NAMALWA (cell line): Measurements from ENCODE around the gene KANSL1.

ENCODE experiments used
- DNase-seq: peaks from one replicate; pipeline ENCODE4 v3.0.0-alpha.2; 2015; ENCODE audit warnings: low spot score

KANSL1 gene

DNA sequence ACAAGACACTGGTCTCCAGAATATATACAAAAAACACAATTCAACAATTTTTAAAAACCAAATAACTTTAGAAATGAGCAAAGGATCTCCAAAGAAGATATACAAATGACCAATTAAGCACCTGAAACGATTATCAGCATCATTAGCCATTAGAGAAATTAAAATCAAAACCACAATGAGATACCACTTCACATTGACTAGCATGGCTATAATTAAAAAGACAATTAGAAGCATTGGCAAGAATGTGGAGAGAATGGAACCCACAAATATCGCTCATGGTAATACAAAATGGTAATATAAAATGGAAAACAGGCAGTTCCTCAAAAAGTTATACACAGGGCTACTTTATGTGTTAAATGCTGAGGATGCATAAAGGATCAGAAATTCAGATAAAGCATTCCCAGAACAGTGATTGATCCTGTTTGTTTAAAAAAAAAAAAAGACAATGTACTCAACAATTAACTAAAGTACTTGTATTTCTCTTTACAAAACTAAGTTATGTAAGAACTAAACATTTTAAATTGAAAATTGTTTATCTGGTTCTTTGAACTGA is 52.5 kb downstream of the KANSL1 start:
- no peak for DNase-seq

DNA sequence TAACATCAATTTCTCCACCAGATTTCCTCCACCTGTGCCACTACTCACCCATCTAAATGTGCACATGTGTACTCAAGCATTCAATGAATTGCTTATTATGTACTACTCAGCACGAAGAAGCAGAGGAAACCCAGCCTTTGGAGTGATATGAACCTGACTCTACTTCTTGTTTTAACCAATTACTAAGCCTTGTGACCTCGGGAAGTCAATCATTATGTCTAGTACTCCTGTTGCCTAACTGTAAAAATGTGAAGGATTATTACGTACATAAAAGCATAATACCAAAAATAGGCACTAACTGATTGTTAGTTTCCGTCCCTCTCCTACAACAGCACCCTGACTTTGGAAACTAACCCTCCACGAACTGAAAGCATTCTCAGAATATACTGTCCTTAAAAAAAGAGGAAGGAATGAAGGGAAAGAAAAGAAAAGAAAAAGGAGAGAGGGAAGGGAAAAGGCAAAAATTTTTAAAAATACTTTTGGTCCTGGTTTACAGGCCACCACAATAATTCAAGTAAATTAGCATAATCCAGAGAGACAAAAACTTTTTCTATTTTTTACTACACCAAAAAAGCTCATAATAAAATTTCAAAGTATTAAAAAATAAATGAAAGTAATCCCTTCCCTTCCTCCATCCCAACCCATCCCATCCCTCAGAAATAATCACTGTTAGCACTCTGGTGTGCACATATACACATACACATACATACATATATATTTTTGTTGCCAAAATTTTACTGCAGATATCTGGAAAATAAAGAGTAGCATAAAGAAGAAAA is 53.6 kb downstream of the KANSL1 start:
- DNase-seq: peak; percentile 48

DNA sequence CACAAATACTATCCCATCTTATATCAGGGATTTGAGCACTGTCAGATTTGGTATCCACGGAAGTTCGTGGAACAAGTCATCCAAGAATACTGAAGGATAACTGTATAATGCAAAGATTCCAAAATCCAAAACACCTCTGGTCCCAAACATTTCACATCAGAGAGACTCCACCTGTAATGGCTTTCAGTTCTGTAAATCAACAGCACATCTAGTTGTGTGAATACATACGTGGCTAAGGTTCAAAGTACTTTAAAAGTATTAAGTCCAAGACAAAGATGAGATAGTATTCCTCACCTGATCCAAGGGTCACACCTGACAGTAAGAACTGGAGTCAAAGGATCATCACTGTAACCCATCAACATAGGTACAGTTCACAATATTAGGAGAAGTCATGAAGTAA is 54.8 kb downstream of the KANSL1 start:
- DNase-seq: no peak

DNA sequence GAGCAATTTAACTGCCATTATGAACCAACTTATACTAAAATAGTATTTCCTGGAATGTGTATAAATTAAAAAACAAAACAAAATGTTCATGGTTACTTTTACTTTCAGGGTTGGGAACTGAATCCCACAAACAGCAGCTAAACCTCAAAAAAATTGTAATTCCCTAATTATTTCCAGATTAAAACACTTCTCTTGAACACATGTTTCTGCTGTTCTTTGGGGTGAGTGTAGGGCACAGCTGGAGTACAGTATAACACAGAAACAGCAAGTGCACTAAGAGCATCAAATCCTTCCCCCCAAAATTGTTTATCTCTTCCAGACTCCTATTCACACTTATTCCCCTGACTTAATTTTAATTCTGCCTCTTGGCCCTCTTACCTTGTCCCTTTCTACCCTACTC is 56.4 kb downstream of the KANSL1 start:
- no peak for DNase-seq

DNA sequence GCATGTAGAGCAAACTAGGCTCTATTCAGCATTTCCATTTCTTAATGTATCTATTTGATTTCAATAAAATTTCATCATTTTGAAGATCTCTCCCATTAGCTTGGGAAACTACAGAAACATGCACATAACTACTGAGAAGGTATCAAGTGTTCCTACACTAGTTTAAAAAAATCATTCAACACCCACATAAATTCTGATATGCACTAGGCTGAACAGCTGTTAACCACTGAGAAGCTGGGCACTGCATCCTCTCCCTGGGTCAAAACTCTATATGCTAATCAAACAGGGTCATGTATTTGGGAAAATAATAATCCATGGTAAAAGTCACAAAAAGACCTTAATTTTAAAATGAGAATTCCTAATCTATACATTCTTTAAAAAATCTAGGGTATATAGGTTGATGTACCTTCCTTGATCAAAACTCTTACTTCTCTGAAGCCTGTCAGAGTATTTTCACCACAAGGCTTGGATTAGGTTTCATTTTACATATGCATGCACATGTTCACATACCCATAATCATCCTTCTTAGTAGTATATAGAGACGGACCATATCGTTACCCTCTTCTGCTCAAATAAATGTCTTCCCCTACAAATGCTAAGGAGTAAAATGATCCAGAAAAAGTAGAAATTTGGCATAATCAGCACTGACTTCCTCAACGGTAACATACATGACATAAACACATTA is 57.2 kb downstream of the KANSL1 start:
- DNase-seq: no peak

DNA sequence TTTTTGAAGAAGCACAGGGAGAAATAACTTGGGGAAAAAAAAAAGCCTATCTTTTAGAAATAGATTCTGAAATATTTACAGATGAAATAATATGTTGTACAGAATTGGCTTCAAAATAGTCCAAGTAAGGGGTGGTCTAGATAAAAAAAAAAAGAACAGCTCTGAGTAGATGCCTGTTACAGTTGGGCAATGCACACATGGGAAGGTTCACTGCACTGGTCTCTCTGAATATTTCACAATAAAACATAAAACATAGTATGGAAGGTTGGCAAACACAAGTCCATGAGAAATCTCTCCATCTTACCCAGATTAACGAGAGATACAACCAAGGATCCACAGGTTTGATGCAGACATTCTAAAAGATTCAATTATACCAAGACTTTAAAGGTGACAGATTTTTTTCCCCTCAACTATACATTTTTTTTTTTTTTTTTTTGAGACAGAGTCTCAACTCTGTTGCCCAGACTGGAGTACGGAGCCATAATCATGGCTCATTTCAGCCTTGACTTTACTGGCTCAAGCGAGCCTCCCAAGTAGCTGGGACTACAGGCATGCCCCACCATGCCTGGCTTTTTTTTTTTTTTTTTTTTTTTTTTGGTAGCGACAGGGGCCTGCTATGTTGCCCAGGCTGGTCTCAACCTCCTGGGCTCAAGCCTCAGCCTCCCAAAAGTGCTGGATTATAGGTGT is 58.0 kb downstream of the KANSL1 start:
- no peak for DNase-seq

DNA sequence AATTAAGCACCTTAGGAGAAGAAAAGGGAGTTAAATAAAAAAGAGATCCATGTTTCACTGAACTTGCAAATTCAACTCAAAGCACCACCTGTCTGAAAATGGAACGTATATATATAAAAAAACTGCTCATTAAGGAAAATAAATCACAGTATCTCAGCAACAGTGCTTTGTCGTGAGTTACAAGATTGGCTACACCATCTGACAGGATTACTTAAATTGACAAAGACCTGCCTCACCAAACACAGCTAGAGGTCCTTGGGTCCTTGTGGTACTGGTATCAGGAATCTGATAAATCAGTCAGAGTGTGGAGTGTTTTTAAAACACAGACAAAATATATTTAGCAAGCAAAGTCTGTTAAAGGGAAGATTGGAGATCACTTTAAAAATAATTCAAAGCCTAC is 63.9 kb downstream of the KANSL1 start:
- DNase-seq: no peak

DNA sequence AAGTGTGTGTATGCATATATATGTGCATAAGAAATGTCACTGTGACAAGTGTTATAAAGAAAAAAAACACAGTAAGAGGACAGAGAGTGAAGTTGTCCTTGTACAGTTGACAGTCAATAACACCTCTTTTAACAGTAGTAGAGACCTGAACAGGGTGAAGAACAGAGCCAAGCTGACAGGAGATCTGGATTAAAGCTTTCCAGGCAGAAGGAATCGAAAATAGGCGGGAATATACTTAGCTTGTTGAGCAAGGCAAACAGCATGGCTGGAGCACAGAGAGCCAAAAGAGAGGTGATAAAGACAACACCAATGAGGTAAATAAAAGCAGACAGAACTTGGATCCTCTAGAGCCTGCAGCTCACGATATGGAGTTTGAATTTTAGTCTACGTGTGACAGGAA is 64.8 kb downstream of the KANSL1 start:
- no peak for DNase-seq

DNA sequence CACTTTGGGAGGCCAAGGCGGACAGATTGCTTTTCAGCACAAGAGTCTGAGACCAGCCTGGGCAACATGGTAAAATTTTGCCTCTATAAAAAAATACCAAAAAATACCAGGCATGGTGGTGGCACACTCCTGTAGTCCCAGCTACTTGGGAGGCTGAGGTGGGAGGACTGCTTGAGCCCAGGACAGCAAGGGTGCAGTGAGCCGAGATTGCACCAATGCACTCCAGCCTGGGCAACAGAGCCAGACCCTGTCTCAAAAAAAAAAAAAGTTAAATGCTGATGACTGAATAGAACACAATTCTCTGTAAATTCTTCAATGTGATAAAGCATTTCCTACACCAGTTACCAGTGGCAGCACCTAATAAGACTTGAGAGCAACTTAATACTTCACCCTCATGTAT is 65.7 kb downstream of the KANSL1 start:
- no peak for DNase-seq

DNA sequence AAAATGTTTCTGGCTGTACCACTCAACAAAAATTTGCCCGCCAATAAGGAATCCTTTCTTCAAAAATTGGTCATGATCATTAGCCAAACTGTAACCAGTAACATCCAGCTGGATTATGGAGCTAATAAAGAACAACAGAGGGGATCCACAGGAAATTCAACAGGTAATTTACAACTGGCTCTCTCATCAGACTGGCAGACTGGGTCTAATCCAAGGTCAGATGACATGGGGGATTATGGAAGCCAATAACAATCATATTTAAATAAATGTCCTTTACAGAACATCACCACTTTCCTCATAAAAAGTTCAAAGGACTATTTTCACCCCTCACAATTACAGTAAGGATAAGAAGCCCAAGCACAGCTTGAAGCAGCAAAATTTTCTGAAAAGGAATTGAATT is 66.4 kb downstream of the KANSL1 start:
- DNase-seq: no peak

DNA sequence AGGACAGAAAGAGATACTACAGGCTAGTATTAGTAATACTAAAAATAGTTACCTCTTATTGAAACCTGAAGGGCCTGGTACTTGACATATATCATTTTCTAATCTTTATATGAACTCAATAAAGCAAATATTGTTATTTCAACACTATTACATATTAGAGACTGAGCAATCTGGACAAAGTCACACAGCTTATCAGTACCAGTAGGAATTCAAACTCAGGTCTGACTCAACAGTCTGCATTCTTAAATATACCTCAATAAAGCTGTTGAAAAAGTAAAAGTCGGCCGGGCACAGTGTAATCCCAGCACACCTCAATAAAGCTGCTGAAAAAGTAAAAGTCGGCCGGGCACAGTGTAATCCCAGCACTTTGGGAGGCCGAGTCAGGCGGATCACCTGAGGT is 67.4 kb downstream of the KANSL1 start:
- no peak for DNase-seq

DNA sequence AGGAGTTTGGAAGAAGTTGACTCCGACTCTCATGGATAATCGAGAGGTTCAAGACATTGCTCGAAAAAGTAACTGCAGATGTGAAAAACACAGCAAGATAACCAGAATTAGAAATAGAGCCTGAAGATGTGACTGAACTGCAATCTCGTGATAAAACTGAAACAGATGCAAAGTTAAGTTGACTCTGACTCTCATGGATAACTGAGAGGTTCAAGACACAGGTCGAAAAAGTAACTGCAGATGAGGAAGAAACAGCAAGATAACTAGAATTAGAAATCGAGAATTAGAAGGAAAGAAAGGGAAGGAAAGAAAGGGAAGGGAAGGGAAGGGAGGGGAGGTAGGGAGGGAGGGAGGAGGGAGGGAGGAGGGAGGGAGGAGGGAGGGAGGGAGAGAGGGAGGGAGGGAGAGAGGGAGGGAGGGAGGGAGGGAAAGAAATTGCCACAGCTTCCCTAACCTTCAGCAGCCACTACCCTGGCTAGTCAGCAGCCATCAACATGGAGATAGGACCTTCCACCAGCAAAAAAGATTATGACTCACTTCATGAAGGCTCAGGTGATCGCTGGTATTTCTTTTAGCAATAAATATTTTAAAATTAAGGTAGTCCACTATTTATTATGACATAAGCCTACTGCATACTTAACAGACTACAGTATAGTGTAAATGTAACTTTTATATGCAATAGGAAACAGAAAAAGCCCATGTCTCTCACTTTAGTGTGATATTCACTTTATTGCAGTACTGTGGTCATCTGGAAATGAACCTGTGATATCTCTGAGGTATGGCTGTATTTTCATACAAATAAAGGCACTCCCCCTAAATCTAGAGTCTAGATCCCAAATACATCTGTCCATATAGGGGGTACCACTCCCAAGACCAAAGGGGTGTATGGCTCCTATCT is 68.3 kb downstream of the KANSL1 start:
- DNase-seq: no peak

DNA sequence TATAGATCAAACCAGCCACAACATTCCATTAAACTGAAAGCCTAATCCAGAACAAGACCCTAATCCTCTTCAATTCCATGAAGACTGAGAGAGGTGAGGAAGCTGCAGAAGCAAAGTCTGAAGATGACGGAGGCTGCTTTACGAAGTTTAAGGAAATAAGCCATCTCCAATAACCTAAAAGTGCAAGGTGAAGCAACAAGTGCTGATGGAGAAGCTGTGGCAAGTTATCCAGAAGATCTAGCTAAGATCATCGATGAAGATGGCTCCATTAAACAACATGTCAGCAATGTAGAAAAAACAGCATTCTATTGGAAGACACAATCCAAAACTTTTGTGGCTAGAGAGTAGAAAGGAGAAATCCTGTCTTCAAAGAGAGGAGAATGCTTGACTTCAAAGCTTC is 69.6 kb downstream of the KANSL1 start:
- DNase-seq: no peak

DNA sequence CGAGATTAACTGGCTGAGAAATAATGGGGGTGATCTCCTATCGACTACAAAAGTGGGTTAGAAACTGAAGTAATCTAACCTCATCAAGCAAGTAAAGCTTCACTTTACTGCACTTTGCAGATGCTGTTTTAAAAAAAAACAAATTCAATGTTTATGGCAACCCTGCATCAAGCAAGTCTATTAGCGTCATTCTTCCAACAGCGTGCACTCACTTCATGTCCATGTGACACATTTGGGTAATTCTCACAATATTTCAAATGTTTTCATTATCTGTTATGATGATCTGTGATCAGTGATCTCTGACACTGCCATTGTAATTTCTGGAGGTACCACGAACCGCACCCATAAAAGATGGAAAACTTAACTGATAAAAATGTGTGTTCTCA is 70.8 kb downstream of the KANSL1 start:
- no peak for DNase-seq

DNA sequence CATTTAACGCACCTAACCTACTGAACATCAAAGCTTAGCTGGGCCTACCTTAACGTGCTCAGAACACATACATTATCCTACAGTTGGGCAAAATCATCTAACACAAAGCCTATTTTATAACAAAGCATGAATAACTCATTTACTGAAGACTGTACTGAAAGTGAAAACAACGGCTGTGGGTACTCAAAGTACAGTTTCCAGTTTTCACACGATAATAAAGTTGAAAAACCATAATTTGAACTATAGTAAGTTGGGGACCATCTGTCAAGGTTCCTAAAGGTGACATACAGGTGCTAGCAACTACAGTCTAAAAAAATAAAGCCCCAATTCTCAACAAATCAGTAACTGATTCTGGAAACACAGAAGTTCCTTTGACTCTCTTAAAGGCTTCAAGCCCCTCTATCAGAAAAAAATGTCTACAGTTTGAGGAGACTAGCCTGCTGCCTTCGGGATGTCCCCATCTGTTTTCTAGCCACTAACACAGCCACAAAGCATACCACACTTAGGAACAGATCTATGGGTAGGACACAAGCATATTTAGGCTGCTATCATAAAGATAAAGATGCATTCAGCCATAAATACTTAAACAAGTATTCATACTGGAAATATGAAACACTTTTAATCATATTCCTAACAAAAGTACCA is 71.3 kb downstream of the KANSL1 start:
- no peak for DNase-seq

DNA sequence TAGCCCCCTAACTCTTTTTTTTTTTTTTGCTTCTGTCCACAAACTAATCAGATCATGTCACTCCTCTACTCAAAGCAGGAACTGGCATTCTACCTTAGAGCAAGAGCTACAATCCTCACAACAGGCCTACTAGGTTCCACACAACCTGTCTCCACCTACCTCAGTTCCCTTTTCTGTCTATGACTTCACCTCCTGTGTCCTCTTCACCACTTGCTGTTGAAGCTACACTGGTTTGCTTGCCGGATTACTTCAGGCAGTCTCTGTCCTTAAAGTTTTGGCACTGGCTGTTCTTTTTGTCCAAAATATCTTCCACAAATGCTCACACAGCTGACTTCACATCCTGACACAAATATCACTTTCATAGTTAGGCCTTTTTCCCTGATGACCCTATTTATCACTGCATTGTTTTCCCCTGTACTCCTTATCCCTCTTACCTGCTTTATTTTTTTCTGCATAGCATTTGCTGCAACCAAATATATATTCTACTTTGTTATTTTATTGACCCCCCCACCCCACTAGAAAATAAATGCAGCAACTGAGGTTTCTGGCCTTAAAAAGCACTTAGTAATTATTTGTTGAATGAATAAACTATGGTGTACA is 72.0 kb downstream of the KANSL1 start:
- DNase-seq: no peak

DNA sequence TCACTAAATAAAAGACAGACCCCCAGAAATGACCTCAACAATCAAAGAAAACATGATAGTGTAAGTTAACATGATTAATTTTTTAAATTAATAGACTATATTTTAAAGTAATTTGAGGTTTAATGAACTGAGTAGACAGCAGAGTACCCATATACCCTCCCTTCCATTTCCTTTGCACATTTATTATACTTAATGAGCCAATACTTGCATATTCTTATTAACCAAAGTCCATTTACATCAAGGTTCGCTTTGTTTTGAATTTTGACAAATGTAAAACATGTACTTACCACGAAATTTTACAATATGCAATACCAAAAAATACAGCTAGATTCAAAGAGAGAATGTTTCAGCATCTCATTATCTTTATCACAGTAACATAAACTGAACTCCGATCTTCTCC is 72.7 kb downstream of the KANSL1 start:
- DNase-seq: no peak

DNA sequence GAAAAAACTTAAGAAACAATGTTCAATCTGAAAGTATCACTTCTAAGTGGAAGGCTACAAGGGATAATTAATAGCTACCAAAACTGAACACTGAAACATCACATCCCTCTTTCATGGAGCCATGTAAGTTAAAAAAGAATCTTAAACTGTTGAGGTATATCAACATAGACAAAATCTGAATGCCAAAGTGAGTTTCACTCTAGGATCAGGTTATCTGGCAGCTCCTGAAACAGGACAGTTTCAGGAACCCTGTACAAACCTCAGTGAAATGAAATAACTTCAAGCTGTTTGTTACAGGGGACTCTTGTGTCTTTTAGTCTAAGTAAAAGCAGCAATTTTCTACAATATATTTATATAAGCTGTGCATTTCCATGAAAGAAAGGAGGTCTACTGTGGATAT is 73.2 kb downstream of the KANSL1 start:
- DNase-seq: no peak

DNA sequence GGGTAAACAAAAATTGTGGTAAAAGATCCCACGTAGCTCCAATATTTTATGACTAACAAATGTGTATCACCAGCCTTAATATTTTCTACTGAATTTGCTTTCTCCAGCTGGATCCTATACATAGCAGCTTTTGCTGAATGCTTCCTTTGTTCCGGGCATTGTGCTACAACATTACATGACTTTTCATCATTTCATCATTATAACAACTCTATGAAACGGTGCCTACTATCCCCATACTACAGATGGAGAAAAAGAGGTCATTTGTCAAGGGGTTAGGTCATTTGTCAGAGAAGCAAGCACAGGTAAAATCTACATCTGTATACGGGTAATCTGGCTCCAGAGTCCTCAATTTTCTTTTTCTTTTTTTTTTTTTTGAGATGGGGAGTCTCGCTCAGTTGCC is 74.3 kb downstream of the KANSL1 start:
- no peak for DNase-seq

DNA sequence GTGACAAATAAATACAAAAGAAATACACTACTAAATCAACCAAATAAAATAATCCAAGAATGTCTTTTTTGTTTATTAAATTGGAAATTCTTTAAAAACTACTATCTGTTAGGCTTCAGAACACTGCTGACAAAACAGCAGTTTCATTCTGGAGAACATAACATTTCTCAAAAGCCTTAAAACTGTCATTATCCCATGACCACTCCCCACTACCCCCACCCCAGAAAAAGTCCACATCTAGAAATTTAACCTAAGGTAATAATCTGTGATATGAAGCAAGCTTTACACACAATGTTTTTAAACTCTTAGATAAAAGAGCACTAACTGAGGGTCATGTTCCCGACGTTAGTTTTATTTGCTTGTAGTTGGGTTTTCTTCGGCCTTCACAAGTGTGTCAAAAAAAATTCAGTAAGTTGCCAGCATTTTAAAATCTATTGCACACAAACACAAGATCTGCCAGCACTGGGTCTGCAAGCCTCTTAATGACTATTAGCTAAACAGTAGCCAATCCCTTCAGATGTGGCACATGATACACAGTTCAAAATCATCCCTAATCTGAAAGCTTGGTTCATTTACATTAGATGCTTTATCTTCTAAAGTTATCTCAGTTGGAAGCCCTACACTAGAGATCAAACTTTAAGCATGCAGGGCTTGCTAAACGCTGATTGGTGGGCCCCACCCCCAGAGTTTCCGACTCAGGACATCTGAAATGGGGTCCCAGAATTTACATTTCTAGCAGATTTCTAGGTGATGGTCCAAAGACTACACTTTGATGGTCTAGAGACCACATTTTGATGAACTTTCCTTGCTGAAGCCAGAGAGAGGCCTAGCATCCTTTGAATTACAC is 75.2 kb downstream of the KANSL1 start:
- no peak for DNase-seq
